A204.1 (cell line): Measurements from ENCODE around the gene SCYGR7.
"Not testable (repeated sequence)": the region's sequence is repeated elsewhere in the genome, so short reads cannot be mapped to it uniquely, and the experiment has no call there.

Experiments
- FAIRE-seq: peaks from 2 replicates; lab custom pipeline; 2012; peaks lifted over from hg19 to GRCh38; lab: Jason Lieb, UNC

Gene SCYGR7

GRCh38 chr2:227728035-227728434 is at the start of gene SCYGR7:
TSS of gene SCYGR7 (plus strand) at chr2:227728335. CDS start at chr2:227728335, 0 bp downstream.
- no peak for FAIRE-seq

- FAIRE-seq = no peak
Measured at GRCh38 chr2:227684258-227684657, 43.9 kb upstream of the SCYGR7 start.

- no peak for FAIRE-seq
Measured at GRCh38 chr2:227687189-227687588, 40.9 kb upstream of the SCYGR7 start.

GRCh38 chr2:227696990-227697679 is 31.0 kb upstream of the SCYGR7 start:
- no peak for FAIRE-seq

- FAIRE-seq = no peak
Measured at GRCh38 chr2:227701556-227701955, 26.6 kb upstream of the SCYGR7 start.

- FAIRE-seq = no peak
Measured at GRCh38 chr2:227703280-227703732, 24.8 kb upstream of the SCYGR7 start.

- FAIRE-seq = no peak
Measured at GRCh38 chr2:227703961-227704360, 24.2 kb upstream of the SCYGR7 start.

GRCh38 chr2:227706859-227707258 is 21.3 kb upstream of the SCYGR7 start:
- FAIRE-seq = no peak

- no peak for FAIRE-seq
Measured at GRCh38 chr2:227707390-227707789, 20.7 kb upstream of the SCYGR7 start.

- no peak for FAIRE-seq
Measured at GRCh38 chr2:227710986-227711385, 17.1 kb upstream of the SCYGR7 start.

GRCh38 chr2:227713291-227713690 is 14.8 kb upstream of the SCYGR7 start:
- no peak for FAIRE-seq

GRCh38 chr2:227716501-227716900 is 11.6 kb upstream of the SCYGR7 start:
- no peak for FAIRE-seq

- FAIRE-seq = no peak
Measured at GRCh38 chr2:227717687-227718567, 10.2 kb upstream of the SCYGR7 start, which contains the start of gene SLC19A3. TSS of gene SLC19A3 (minus strand) at chr2:227718028. CDS start at chr2:227702318, 15,710 bp downstream.

- FAIRE-seq = no peak
Measured at GRCh38 chr2:227719641-227720040, 8.5 kb upstream of the SCYGR7 start.

GRCh38 chr2:227720680-227721079 is 7.5 kb upstream of the SCYGR7 start:
- FAIRE-seq = no peak

GRCh38 chr2:227722821-227723220 is 5.3 kb upstream of the SCYGR7 start:
- FAIRE-seq = not testable (repeated sequence)

GRCh38 chr2:227724394-227725039 is 3.6 kb upstream of the SCYGR7 start, which contains the start of gene SCYGR6:
TSS of gene SCYGR6 (minus strand) at chr2:227724757. CDS start at chr2:227724757, 0 bp downstream.
- no peak for FAIRE-seq

- FAIRE-seq = no peak
Measured at GRCh38 chr2:227739351-227739750, 11.2 kb downstream of the SCYGR7 start.

GRCh38 chr2:227740705-227741104 is 12.6 kb downstream of the SCYGR7 start:
- not testable (repeated sequence) for FAIRE-seq

- no peak for FAIRE-seq
Measured at GRCh38 chr2:227745594-227745993, 17.5 kb downstream of the SCYGR7 start, which contains the start of gene SCYGR8. TSS of gene SCYGR8 (plus strand) at chr2:227745894. CDS start at chr2:227745894, 0 bp downstream.

- FAIRE-seq = no peak
Measured at GRCh38 chr2:227748079-227748478, 19.9 kb downstream of the SCYGR7 start.

GRCh38 chr2:227756261-227756660 is 28.1 kb downstream of the SCYGR7 start:
- FAIRE-seq = not testable (repeated sequence)
